Muscle layer of colon (tissue), 2 donors: ENCODE measurements around the gene ARID3A.

Experiments used
- H3K27ac ChIP-seq: one replicate; pipeline ENCODE4 v1.7.0; 2013; ENCODE audit warnings: low read depth, mild to moderate bottlenecking, low read length, moderate library complexity
- H3K27me3 ChIP-seq, 2 donors: one replicate each; pipeline ENCODE4 v1.7.0; 2013; ENCODE audit warnings: low read length in 2 of 2, mild to moderate bottlenecking in 2 of 2; ENCODE audit not compliant: insufficient read depth in 2 of 2, control insufficient read depth in 1 of 2
- H3K36me3 ChIP-seq: one replicate; pipeline ENCODE4 v1.7.0; 2013; ENCODE audit warnings: mild to moderate bottlenecking, low read length; ENCODE audit not compliant: insufficient read depth
- H3K4me1 ChIP-seq: one replicate; pipeline ENCODE4 v1.7.0; 2013; ENCODE audit warnings: mild to moderate bottlenecking, low read length; ENCODE audit not compliant: insufficient read depth
- H3K4me3 ChIP-seq, 2 donors: one replicate each; pipeline ENCODE4 v1.7.0; 2013; ENCODE audit warnings: low read length in 2 of 2, low read depth in 1 of 2, mild to moderate bottlenecking in 1 of 2, moderate library complexity in 1 of 2
- H3K9ac ChIP-seq: one replicate; pipeline ENCODE4 v1.7.0; 2013; ENCODE audit warnings: low read length
- H3K9me3 ChIP-seq: one replicate; pipeline ENCODE4 v1.7.0; 2013; ENCODE audit warnings: mild to moderate bottlenecking, low read length
- donor health status: abdominal sarcoma.
- donor health status: Adenocarcinoma of cecum.

ARID3A gene

GRCh38 chr19:1001538-1002166 lies 75.8 kb downstream of the ARID3A start:
- Histone ChIP-seq H3K9ac (no peak overlapping the region), H3K27me3 (peaks cover 24 to 63% of the 10 kb centered on the region in 2 donors), H3K4me3 (no peak overlapping the region)

GRCh38 chr19:1002600-1002999 lies 76.8 kb downstream of the ARID3A start:
- Histone ChIP-seq H3K27me3 (peaks cover 24 to 53% of the 10 kb centered on the region in 2 donors), H3K9me3 (no peaks in the 10 kb centered on the region), H3K4me1 (peaks cover 5% of the 10 kb centered on the region), H3K36me3 (no peaks in the 10 kb centered on the region), H3K9ac (no peak overlapping the region), H3K27ac (no peak overlapping the region), H3K4me3 (no peak overlapping the region)

More at GRCh38 chr19:1001538-1002166, 75.8 kb downstream of the ARID3A start:
- H3K9me3 ChIP-seq, result no peaks in the 10 kb centered on the region
- peaks cover 5% of the 10 kb centered on the region for H3K4me1 ChIP-seq
- H3K27ac ChIP-seq, result no peak overlapping the region
- no peaks in the 10 kb centered on the region for H3K36me3 ChIP-seq

GRCh38 chr19:1003283-1003682 lies 77.4 kb downstream of the ARID3A start:
- H3K27me3 ChIP-seq, result peaks cover 20 to 47% of the 10 kb centered on the region in 2 donors
- no peaks in the 10 kb centered on the region for H3K9me3 ChIP-seq
- H3K36me3 ChIP-seq, result no peaks in the 10 kb centered on the region
- peaks cover 5% of the 10 kb centered on the region for H3K4me1 ChIP-seq
- no peak overlapping the region for H3K9ac ChIP-seq
- H3K4me3 ChIP-seq, result no peak overlapping the region
- no peak overlapping the region for H3K27ac ChIP-seq

- H3K9me3 ChIP-seq, result no peaks in the 10 kb centered on the region
- no peak overlapping the region for H3K27ac ChIP-seq
- H3K36me3 ChIP-seq, result no peaks in the 10 kb centered on the region
- H3K4me1 ChIP-seq, result peaks cover 5% of the 10 kb centered on the region
- H3K4me3 ChIP-seq, result no peak overlapping the region
- peaks cover 9 to 36% of the 10 kb centered on the region in 2 donors for H3K27me3 ChIP-seq
- H3K9ac ChIP-seq, result no peak overlapping the region
Measured at GRCh38 chr19:1004204-1004802, 78.5 kb downstream of the ARID3A start.

- Histone ChIP-seq H3K4me1 (peaks cover 5% of the 10 kb centered on the region), H3K27ac (no peak overlapping the region)
Measured at GRCh38 chr19:1004803-1005664, 79.2 kb downstream of the ARID3A start.

GRCh38 chr19:1006711-1007398 lies 81.0 kb downstream of the ARID3A start:
- Histone ChIP-seq H3K4me1 (no peaks in the 10 kb centered on the region), H3K4me3 (no peak overlapping the region), H3K9ac (no peak overlapping the region), H3K36me3 (peaks cover 7% of the 10 kb centered on the region), H3K27ac (no peak overlapping the region), H3K27me3 (peaks cover 0 to 14% of the 10 kb centered on the region in 2 donors), H3K9me3 (no peaks in the 10 kb centered on the region)

More at GRCh38 chr19:1004803-1005664, 79.2 kb downstream of the ARID3A start:
- no peak overlapping the region for H3K4me3 ChIP-seq
- H3K9ac ChIP-seq, result no peak overlapping the region
- H3K27me3 ChIP-seq, result peaks cover 8 to 29% of the 10 kb centered on the region in 2 donors
- H3K9me3 ChIP-seq, result no peaks in the 10 kb centered on the region
- peaks cover 4% of the 10 kb centered on the region for H3K36me3 ChIP-seq

- H3K27me3 ChIP-seq, result peaks cover 0 to 9% of the 10 kb centered on the region in 2 donors
- H3K4me1 ChIP-seq, result no peaks in the 10 kb centered on the region
- H3K4me3 ChIP-seq, result no peak overlapping the region
- H3K9me3 ChIP-seq, result no peaks in the 10 kb centered on the region
- H3K9ac ChIP-seq, result no peak overlapping the region
- no peak overlapping the region for H3K27ac ChIP-seq
- peaks cover 7% of the 10 kb centered on the region for H3K36me3 ChIP-seq
Measured at GRCh38 chr19:1007399-1008251, 81.8 kb downstream of the ARID3A start.

GRCh38 chr19:1008268-1009040 lies 82.6 kb downstream of the ARID3A start:
- Histone ChIP-seq H3K36me3 (peaks cover 14% of the 10 kb centered on the region), H3K9me3 (no peaks in the 10 kb centered on the region), H3K9ac (no peak overlapping the region), H3K27ac (no peak overlapping the region), H3K4me3 (no peak overlapping the region), H3K27me3 (peaks cover 0 to 2% of the 10 kb centered on the region in 2 donors), H3K4me1 (no peaks in the 10 kb centered on the region)

GRCh38 chr19:1009041-1009980 lies 83.5 kb downstream of the ARID3A start:
- H3K36me3 ChIP-seq, result peaks cover 18% of the 10 kb centered on the region
- no peak overlapping the region for H3K9ac ChIP-seq
- H3K4me3 ChIP-seq, result no peak overlapping the region
- no peak overlapping the region for H3K27ac ChIP-seq
- H3K9me3 ChIP-seq, result no peaks in the 10 kb centered on the region
- no peaks in the 10 kb centered on the region for H3K4me1 ChIP-seq
- no peaks in the 10 kb centered on the region for H3K27me3 ChIP-seq
